GM12875 (cell line): ENCODE measurements around the gene USP30.
"Not testable (repeated sequence)": the region's sequence is repeated elsewhere in the genome, so short reads cannot be mapped to it uniquely, and the experiment has no call there.

ENCODE experiments used
- H3K4me3 ChIP-seq: one replicate; pipeline ENCODE4 v1.5.1; 2011; ENCODE audit warnings: low read depth, low read length, control low read depth
- TF ChIP-seq, protein P1 (sequence below): IDR thresholded peaks from 2 replicates; pipeline ENCODE4 v1.5.1; 2011; ENCODE audit warnings: low read depth, mild to moderate bottlenecking, control low read depth, inconsistent platforms, low read length, moderate library complexity, borderline replicate concordance; ENCODE audit not compliant: insufficient read depth

USP30 gene

DNA sequence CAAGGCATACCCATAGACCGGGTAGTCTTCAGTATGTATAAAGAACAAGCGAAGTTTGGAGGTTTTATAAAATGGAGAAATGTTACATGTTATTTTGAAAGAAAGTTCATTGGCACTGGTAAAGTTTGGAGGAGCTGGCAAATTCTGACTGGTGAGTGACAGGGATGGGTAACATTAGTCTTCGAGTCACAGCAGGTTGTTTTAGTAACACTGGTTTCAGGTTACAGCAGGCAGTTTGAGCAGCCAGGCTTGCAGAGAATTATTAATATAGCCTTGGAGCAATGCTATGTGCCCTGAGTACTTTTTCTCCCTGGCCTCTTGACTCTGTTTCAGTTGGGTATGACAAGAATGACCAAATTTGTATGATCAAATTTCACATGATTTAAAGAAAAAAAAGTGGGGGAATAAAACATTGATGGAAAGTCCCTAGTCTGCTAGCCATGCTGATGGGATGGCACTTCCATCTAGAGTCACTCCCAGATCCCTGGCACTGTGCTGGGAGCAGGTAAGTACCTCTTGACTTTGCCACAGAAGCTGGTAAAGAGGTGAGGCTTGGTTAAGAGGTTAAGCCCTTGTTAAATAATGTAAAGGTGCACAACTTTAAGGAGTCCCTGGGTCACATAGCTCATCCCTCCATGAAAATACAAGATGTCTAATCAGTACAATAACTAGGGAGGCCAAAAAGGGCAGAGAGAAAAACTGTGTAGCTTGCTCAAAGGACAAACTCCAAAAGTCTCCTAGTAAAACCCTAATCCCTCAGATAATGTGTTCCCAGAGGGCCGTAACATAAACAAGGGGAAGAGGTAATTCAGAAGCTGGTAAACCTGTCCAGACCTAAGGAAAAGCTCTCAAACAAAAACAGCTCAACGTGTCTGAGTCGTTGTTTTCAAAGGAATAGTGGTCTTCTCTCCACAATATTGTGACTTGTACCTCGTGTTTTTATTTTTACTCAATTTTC is 18.9 kb upstream of the USP30 start:
- no peak overlapping the region for H3K4me3 ChIP-seq
- TF ChIP-seq, protein P1, sequence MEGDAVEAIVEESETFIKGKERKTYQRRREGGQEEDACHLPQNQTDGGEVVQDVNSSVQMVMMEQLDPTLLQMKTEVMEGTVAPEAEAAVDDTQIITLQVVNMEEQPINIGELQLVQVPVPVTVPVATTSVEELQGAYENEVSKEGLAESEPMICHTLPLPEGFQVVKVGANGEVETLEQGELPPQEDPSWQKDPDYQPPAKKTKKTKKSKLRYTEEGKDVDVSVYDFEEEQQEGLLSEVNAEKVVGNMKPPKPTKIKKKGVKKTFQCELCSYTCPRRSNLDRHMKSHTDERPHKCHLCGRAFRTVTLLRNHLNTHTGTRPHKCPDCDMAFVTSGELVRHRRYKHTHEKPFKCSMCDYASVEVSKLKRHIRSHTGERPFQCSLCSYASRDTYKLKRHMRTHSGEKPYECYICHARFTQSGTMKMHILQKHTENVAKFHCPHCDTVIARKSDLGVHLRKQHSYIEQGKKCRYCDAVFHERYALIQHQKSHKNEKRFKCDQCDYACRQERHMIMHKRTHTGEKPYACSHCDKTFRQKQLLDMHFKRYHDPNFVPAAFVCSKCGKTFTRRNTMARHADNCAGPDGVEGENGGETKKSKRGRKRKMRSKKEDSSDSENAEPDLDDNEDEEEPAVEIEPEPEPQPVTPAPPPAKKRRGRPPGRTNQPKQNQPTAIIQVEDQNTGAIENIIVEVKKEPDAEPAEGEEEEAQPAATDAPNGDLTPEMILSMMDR, result no peak

GRCh38 chr12:109036975-109037374 is 15.4 kb upstream of the USP30 start:
- TF ChIP-seq, protein P1, result no peak
- no peak overlapping the region for H3K4me3 ChIP-seq

GRCh38 chr12:109044241-109044640 is 8.1 kb upstream of the USP30 start:
- H3K4me3 ChIP-seq, result no peak overlapping the region
- TF ChIP-seq, protein P1, result no peak

- TF ChIP-seq, protein P1, result no peak
- H3K4me3 ChIP-seq, result no peak overlapping the region
Measured at GRCh38 chr12:109047081-109047805, 5.1 kb upstream of the USP30 start.

DNA sequence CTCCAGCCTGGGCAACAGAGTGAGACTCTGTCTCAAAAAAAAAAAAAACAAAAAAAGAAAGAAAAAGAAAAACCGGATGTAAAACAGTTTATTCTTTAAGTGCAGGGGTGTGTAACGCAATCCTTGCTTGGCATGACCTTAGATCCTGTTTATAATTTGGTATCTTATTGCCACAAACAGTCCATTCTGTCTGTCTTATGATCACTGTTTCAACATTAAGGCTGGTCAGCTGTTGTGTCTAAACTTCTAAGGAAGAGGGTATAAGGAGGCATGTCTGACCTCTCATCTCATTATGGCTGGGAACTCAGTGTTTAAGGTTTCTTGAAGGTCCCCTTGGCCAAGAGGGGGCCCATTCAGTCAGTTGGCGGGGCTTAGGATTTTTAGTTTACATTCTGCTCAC is 3.7 kb upstream of the USP30 start:
- not testable (repeated sequence) for H3K4me3 ChIP-seq

GRCh38 chr12:109049794-109050193 is 2.6 kb upstream of the USP30 start:
- not testable (repeated sequence) for H3K4me3 ChIP-seq

DNA sequence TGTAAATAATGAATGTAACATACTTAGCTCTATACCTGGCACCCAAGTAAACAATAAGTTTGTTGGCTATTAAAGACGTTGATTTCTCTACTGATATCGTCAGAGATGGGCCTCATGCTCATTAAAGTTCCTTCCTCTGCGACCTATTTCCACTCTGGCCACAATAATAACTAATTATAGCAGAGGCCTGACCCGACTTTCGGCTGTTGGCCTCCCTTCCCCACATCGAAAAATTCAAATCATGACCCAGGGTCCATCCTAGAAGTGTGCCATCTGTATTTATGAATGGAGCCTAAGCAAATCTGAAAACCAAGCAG is 321 bp upstream of the USP30 start:
- TF ChIP-seq, protein P1, result no peak
- peak overlapping the region; percentile 85 for H3K4me3 ChIP-seq
